GM19351 (cell line): ENCODE measurements around the gene IGF2R.
A peak's percentile ranks its signal among the peaks of the same experiment; 100 is the strongest.

ENCODE experiments used
- ATAC-seq: cut with Tn5 transposase; IDR thresholded peaks from one replicate; pipeline ENCODE4 v1.9.1; 2021; ENCODE audit warnings: mild to moderate bottlenecking, moderate library complexity; ENCODE audit not compliant: unreplicated experiment

The IGF2R gene

DNA sequence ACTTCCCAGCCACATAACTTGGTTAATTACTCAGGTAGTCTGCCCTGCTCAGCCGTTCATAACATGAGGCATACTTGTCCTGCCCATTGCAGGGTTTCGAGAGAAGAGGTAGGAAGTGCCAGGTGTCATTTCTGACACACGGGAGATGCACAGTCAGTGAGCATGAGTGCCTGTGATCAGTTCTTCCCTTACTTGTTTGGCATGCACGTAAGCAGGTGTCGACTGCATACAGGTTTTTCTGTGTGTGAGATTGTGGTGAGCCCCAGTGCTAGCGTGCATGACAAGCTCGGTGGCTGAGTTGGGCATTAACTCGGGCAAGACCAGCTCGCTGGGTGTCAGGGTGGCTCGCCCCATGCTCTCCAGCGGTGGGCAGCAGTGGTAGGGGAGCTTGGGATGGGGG, 101.5 kb downstream of the IGF2R start:
- ATAC-seq: no peak

DNA sequence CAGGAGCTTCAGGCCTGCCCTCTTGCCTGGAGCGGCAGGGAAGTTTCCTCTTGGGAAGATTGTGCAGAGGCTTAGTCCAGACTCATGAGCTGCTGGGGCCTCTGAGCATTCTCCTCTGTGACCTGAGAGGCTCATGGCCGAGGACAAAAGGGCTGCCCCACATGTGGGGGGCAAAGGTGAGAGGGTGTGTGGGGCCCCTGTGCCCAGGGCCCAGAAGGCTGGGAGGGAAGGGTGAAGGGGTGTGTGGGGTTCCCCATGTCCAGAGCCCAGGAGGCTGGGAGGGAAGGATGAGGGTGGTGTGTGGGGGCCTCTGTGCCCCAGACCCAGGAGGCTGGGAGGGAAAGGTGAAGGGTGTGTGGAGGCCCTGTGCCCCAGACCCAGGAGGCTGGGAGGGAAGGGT, 101.9 kb downstream of the IGF2R start:
- ATAC-seq: no peak

DNA sequence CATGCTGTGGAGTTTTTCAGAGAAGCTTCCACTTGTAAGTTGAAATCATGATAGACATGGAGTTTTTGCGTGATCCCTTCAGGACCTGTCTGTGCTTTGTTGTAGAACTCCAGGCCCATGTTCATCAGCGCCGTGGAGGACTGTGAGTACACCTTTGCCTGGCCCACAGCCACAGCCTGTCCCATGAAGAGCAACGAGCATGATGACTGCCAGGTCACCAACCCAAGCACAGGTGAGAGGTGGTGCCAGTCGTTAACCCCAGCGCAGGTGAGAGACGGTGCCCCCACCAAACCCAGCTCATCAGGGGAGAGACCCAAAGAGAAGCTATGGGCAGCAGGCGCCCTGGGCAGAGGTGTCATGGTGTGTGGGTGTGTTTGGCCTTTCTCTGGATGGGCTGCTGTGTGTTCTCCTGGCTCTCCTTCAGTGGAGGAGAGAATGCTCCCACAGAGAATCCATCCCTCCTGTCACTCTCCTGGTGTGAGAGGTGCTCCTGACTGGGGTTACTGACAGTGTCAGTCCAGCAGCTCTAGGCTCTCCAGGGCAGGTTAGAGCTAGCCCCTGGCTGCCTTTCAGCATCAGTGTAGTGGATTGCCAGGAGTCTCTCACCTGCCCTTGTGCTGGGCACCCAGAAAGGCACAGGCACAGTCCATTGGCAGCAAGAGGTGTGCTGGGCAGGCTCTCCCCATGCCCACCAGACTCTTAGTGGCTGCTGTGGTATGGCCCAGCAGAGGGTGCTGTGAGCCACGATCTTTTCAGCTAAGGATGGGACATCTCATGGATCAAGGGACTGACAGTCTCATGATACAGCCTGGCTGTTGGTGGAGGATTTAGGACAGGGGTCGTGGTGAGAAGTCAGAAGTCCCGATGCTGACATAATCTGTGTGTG, 103.2 kb downstream of the IGF2R start:
- no peak for ATAC-seq

DNA sequence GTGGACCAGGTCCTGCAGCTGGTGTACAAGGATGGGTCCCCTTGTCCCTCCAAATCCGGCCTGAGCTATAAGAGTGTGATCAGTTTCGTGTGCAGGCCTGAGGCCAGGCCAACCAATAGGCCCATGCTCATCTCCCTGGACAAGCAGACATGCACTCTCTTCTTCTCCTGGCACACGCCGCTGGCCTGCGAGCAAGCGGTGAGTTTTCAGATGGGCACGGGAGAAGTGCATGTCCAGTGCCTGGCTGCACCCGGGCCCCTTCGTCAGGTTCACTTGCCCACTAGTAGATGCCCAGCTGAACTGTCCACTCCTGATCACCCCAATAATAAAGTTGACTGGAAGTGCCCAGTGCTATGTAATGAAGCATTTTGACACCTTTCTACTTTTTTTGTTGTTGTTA, 104.4 kb downstream of the IGF2R start:
- no peak for ATAC-seq

DNA sequence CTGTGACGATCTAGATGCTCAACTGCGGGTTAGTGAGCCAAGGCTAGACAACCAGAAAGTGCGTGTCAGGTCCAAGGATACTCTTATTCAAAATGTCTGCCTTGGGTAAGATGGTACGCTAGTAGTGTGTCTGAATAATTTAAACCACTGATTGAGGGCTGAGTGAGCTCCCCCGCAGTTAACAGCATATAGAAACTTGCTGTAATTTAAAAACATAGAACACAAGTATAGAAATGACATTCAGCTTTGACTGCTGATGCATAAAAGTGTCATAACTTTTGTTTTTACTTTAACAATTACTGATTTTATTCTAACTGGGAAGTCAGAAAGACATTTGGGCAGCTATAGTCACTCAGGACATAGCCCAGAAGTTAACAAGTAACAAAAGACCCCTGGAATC, 107.1 kb downstream of the IGF2R start:
- ATAC-seq: peak; percentile 59

DNA sequence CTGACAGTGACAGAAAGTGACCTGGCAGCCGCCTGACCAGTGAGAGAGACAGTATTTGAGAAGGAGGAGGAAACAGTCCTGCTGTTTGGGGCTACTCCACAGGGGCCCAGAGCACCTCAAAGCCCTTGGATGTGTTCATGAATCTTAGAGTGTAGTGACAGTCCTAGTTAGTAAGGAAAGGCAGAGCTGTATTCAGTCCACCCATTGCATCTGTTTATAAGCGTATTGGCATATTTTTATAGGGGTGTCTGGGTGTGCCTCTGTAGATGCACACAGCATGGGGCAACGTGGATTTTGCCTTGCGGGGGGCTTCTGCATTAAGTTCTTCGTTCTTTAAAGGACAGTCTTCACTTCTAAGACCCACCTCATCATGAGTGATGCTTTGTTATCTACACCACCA, 108.1 kb downstream of the IGF2R start:
- ATAC-seq: no peak

DNA sequence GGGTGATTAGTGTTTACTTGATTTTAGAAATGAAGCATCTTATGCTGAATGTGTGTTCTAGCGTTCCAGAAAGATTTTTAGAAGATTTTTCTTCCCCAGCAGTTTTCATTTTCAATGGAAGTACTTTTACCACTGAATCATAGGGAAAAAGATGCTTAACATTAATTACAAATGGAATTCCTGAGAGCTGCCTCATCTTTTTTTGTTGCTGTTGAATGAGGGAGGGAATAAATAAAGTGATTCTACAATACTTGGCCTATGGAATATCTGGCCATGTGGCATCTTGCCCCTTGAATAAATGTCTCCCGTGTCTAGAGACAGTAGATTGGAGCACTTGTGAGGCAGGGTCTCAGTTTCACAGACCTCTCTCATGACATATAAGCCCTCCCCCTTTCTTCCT, 108.6 kb downstream of the IGF2R start:
- no peak for ATAC-seq

DNA sequence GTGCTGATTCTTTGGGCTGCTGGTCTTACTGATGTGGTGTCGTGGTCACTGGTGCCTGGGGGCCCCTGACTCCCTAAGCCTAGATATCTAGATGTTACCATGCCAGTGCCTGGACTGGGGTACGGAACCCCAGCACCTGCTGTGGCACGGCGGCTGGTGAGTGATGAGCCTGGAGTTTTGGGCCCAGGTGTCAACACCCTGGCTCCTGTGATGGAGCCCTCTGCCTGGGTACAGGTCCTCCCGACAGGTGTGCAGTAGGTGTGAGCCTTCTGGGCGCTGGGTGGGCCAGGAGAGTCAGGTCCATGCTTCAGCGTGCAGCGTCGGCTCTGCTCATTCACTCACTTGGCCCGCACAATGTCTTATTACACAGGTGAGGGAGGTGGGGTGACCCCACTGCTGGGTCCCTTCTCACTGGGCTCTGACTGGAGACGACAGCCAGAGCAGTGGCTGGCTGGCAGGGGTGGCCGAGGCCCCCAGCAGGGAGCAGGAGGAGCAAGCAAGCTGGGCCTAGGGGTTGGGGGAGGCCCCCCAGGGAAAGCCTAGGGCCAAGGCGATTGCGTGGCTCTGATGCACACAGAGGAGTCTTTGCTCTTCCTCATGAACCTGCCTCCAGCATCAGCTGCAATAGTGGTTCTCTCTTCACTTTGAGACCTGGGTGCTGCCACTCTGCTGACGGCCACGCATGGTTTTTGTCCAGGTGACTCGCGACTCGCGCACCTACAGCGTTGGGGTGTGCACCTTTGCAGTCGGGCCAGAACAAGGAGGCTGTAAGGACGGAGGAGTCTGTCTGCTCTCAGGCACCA, 110.2 kb downstream of the IGF2R start:
- no peak for ATAC-seq

DNA sequence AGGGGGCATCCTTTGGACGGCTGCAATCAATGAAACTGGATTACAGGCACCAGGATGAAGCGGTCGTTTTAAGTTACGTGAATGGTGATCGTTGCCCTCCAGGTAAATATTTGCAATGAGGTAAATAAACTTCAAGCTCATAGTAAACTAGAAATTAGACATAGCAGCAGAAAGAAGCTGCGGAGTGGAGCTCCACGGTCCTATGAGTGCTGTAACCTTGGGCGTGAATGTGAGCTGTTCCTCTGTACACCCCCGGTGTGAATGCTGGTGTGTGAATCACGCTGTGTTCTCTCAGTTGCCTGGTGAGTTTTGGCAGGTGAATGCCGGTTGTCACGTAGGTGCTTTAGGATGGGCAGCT, 110.8 kb downstream of the IGF2R start:
- no peak for ATAC-seq

DNA sequence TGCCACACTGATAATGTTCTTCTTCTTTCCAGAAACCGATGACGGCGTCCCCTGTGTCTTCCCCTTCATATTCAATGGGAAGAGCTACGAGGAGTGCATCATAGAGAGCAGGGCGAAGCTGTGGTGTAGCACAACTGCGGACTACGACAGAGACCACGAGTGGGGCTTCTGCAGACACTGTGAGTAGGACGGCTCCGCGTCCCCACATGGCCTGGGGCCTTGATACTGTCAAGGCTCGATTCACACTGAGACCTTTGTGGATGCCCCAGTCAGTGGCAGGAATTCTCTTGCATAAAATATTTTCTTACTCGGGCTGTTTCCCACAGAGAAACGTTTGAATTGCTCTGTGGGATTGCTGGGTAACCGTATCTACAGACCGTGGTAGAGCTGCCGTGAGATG, 111.2 kb downstream of the IGF2R start:
- no peak for ATAC-seq

DNA sequence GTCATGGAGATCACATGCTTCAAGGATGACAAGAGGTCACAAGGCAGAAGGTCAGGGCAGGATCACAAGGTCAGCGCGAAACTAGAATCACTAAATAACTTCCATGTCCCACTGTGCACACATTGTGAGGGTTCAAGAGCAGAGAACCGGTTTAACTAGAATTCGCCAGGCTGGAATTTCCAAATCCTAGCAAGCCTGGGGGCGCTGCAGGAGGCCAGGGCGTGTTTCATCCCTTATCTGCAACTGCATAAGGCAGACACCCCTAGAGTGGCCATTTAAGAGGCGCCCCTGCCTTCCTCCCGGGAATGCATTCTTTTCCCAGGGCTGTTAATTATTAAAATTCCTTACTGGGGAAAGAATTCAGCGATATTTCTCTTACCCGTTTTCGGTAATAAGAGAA, 112.5 kb downstream of the IGF2R start:
- no peak for ATAC-seq

DNA sequence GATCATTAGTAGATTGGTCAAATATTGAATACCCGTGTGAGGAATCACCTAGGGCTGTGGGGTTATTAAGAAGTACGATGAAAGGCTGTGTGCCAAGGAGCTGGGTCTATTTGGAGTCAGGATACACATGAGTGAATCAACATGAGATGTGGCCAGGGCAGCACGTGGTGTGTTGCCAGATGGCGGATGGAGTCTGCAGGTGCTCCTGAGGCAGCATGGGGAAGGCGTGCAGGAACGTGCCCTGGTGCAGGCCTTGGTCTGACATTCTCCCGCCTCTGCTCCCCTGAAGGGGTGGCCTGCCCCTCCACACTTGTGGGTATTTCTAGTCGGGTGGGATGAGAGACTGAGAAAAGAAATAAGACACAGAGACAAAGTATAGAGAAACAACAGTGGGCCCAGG, 113.7 kb downstream of the IGF2R start:
- ATAC-seq: no peak

DNA sequence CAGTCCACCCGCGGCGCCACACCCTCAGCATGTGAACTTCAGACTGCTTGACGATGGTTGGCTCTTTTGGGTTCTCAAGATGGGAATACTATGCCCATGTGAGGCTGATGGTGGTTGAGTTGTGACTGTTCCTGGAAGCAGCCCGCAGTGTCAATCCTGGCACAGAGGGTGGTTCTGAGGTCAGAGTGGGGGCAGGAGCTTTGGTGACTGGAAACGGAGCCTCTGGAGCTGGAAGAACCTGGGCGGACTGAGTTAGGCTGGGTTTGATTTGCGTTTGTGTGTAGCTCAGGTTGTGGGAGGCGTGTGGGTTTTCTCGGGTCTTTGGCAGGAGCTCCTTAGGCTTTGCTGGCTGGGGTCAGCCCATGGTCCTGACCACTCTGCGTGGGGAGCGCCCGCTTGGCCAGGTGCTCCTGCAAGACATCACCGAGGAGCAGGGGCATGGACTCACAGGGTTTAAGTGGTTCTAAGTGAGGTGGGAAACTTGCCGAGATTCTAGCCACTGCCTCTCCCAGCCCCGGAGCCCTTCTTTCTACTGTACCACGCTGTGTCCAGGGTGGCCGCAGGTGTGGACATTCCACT, 115.4 kb downstream of the IGF2R start:
- no peak for ATAC-seq

DNA sequence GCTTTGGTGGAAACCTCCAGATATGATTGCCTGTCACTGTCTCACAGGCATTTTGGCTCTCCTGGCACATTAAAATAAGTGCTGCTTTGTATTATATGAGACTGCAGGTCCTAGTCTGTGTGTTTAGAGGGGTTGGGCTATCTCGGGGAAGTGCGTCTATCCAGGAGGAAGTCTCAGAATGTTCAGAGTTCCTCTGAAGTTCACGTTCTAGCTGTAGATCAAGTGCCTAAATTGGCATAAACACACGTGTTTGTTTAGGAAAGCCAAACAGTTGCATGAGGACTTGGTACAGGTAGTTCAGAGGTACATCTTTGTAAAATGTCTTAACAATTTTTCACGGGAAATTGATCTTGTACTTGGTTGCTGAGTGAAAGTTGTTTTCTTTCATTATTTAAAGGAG, 116.3 kb downstream of the IGF2R start:
- ATAC-seq: no peak

DNA sequence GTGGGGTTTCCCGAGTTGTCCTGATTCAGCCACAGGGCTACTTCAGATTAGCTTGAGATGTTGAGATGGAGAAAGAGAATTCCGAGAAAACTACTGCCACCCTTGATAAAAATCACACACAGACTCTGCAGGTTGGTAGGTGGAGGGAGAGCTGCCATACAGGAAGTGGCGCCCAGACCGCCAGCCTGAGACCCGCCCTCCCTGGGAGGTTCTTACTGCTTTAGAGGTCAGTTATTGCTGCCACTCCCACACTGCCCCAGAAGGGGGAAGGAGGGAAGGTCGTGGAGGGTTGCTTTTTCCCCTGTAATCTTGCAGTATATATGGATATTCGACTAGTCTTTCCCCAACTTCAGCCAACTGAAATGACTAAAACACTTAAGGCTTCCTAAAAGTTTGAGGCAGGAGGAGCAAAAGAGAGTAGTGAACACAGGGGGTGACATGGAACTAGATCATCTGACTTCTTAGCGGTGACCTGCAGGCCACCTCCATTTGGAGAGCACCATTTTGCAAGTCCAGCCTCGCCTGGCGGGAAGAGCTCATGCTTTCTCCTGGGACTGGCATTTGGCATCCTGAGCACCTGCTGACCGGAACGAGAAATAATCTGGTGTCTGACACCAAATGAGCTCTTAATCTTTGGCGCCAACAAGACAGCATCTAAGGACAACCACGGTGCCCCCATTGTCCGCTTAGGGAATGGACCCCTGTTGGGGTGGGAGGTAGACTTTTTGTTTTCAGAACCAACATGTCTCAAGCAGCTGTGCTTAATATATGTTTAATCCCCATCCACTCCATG, 117.0 kb downstream of the IGF2R start:
- ATAC-seq: no peak

DNA sequence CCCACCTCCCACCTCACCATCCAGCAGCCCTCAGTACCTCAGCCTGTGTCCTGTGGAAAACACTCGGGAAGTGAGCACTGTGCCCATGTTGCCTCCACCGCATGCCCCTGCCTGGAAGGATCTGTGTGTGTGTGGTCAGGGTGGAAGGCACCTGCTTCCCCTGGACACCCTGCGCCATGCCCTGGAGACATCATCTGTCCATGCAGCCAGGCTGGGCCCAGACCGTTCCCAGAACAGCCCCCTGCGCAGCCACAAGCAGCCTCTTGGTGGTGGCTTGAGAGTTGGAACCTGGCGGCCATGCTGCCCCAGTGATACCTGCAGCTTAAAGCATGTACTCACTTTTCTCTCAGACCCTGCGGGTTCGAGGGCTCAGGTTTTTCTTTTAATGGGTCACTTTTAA, 117.9 kb downstream of the IGF2R start:
- ATAC-seq: no peak

DNA sequence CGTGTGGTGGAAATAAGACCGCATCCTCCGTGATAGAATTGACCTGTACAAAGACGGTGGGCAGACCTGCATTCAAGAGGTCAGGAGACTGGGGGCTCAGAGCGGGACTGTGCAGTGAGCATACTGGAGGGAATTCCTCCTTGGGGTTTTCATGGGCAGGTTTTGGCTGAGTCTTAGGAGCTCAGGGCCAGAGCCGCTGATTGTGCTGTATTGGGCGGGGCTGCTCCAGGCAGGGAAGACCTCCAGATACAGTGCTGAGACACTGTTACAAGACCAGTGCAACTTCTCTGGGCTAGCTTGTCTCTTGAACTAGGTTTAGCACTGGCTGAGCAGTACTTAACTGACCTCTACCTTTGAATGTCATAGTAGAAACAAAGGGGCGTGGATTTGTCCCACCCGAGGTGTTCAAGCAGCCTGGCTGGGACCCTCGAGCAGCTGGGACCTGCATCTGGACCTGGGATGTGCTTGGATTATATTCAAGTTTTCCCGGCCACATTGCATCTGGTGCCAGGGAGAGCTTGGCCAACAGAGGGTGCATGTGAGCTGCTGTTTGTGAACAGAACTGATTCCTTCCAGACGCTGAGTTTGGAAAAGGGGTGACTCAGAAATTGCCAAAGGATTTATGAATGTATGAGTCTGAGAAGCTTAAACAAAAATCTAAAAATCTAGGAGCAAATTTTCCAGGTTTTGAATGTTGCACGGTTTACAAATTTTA, 119.3 kb downstream of the IGF2R start:
- ATAC-seq: no peak

DNA sequence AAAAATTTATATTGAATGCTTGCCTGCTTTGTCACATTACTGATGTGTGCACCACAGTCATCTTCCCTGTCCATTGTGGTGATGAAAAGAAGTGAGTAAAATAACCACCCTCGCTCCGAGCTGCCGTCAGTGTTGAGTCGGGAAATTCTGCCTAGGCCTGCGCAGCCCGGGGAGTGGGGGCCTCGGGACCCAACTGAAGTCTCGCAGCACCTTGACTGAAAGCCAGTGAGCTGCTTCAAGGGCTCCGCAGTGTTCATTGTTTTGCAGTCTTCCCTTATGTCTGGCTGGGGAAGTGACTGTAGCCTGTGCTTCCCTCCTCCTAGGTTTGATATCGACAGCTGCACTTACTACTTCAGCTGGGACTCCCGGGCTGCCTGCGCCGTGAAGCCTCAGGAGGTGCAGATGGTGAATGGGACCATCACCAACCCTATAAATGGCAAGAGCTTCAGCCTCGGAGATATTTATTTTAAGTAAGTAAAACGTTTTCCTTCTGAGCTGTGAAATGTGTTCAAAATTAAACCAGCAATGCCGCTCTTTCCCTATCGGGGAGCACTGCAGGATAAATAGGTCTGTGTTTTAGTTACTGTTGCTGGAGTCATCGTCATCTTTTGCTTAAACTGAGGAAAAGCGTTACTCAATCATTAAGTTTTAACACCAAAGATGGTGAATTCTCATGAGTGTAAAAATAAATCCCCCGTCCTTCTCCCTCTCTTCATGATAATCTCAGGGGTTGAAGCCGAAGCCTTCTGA, 120.1 kb downstream of the IGF2R start:
- no peak for ATAC-seq

DNA sequence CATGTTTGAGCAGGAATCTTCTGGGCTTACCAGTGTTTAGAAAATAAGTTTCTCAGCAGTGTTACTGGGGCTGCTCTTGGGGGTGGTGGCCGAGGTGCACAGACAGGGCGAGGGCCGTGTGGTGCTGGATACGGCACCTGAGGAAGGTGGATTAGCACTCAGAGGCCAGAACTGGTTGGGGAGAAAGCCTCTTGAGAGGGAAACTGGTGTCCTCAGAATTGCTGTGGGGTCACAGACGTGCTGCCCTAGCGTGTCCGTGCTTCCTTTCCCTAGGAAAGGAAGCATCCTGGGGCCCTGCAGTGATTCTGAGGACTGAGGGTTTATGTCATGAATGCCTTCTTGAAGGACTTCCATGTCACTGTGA, 120.6 kb downstream of the IGF2R start:
- no peak for ATAC-seq
